Body of pancreas (tissue), 4 donors: ENCODE results near the gene CUL4A. TPM values are rescaled to one million over a fixed set of nuclear protein-coding genes. Genes with fewer than 3 reads are reported as not detected.
"Not testable (repeated sequence)": the region's sequence is repeated elsewhere in the genome, so short reads cannot be mapped to it uniquely, and the experiment has no call there.

Experiments
- ATAC-seq: fragments of 150-250 bp; one replicate; pipeline ENCODE4 v1.9.1; 2016
- DNase-seq, 4 donors: peaks; one replicate each; pipeline ENCODE4 v3.0.0-alpha.2; 2019
- H3K27ac ChIP-seq, 4 donors: fragments of 200-600 bp; sonication (generic); 1 replicate in 3 of 4; 2 replicates in 1 of 4; pipeline versions ENCODE4 v1.5.1 to v1.6.1; 2016 to 2019; ENCODE audit warnings: mild to moderate bottlenecking in 1 of 4, mixed read lengths in 1 of 4, moderate library complexity in 1 of 4
- H3K27me3 ChIP-seq, 2 donors: fragments of 200-600 bp; sonication (generic); one replicate each; pipeline ENCODE4 v1.6.0; 2016; ENCODE audit warnings: mild to moderate bottlenecking in 1 of 2
- H3K36me3 ChIP-seq, 2 donors: fragments of 200-600 bp; sonication (generic); replicated peaks in 1 of 2; 2 replicates each; pipeline ENCODE4 v1.5.1; 2016; ENCODE audit warnings: low read depth in 2 of 2; ENCODE audit not compliant: insufficient read depth in 1 of 2
- H3K4me1 ChIP-seq: fragments of 200-600 bp; sonication (generic); one replicate; pipeline ENCODE4 v1.6.0; 2016
- H3K4me3 ChIP-seq, 2 donors: fragments of 200-600 bp; sonication (generic); 1 replicate in 1 of 2; 2 replicates in 1 of 2; pipeline ENCODE4 v1.5.1; 2016 to 2019
- H3K9me3 ChIP-seq, 3 donors: fragments of 200-600 bp; sonication (generic); 1 replicate in 2 of 3; 2 replicates in 1 of 3; pipeline ENCODE4 v1.5.1; 2016
- CTCF ChIP-seq, 7 experiments: fragments of 450-650 bp in 4 of 7; fragments of 200-600 bp in 3 of 7; sonication (generic) in 3 of 7; IDR thresholded peaks; one replicate each; pipeline ENCODE4 v1.5.1; 2016 to 2019; ENCODE audit warnings: antibody characterized with exemption in 7 of 7
- POLR2A ChIP-seq, 3 donors: fragments of 450-650 bp; IDR thresholded peaks; one replicate each; pipeline ENCODE4 v1.6.1; 2016; ENCODE audit warnings: antibody characterized with exemption in 3 of 3, mild to moderate bottlenecking in 2 of 3
- WGBS, 2 donors: methylation state at CpG; one replicate each; pipeline ENCODE4 v1.1.5; 2017; 5-methylcytosine and 5-hydroxymethylcytosine counted together
- intact Hi-C: fragments of 100-400 bp; cut with DNase I; formaldehyde crosslinking; loops from one replicate; pipeline ENCODE4 v1.15.1; 2023
- total RNA-seq, 2 donors: library from RNA; depleted of rRNA; stranded (reverse); fragments of >200 nt; gene quantifications; one replicate each; pipeline ENCODE4 v1.1.0, GENCODE V29; 2016

Gene CUL4A
- total RNA-seq, 2 donors from 2014 or later, result 44.4 to 62.3 TPM

- WGBS, 2 donors, result 76 to 89% methylated on average over 6 of the region's 6 CpGs
- Histone ChIP-seq H3K27ac (no peak overlapping the region), H3K9me3 (no peaks in the 10 kb centered on the region), H3K36me3 (peaks cover 0 to 30% of the 10 kb centered on the region in 2 donors), H3K4me1 (no peaks in the 10 kb centered on the region), H3K4me3 (no peak overlapping the region), H3K27me3 (no peaks in the 10 kb centered on the region)
- intact Hi-C loops, result no loop called here
- DNase-seq, result no peak
- TF ChIP-seq CTCF (IDR thresholded peaks at IDR 0.05), result no peak
- no peak for ATAC-seq
Observed at GRCh38 chr13:113243847-113244246, 34.4 kb downstream of the CUL4A start.

GRCh38 chr13:113245849-113246796, 36.7 kb downstream of the CUL4A start:
- H3K36me3 ChIP-seq, result peaks cover 0 to 41% of the 10 kb centered on the region in 2 donors
- H3K9me3 ChIP-seq, result no peaks in the 10 kb centered on the region
- no peaks in the 10 kb centered on the region for H3K4me1 ChIP-seq
- intact Hi-C loops, result no loop called here
- H3K27ac ChIP-seq, result no peak overlapping the region
- 73 to 84% methylated on average over 10 of the region's 10 CpGs for WGBS, 2 donors
- TF ChIP-seq CTCF (IDR thresholded peaks at IDR 0.05) (peak in 1 of 7 experiments; percentile 16), POLR2A (IDR thresholded peaks at IDR 0.05) (no peak)
- DNase-seq (no peak), ATAC-seq (no peak)
- no peak overlapping the region for H3K4me3 ChIP-seq
- no peaks in the 10 kb centered on the region for H3K27me3 ChIP-seq

GRCh38 chr13:113252516-113253095, 43.2 kb downstream of the CUL4A start:
- Histone ChIP-seq H3K36me3 (peaks cover 0 to 49% of the 10 kb centered on the region in 2 donors), H3K4me1 (no peaks in the 10 kb centered on the region), H3K27ac (no peak overlapping the region), H3K9me3 (no peaks in the 10 kb centered on the region), H3K4me3 (no peak overlapping the region), H3K27me3 (no peaks in the 10 kb centered on the region)
- 79 to 82% methylated on average over 11 of the region's 11 CpGs for WGBS, 2 donors
- TF ChIP-seq POLR2A (IDR thresholded peaks at IDR 0.05), result no peak
- TF ChIP-seq CTCF (IDR thresholded peaks at IDR 0.05), result no peak
- intact Hi-C loops, result no loop called here
- DNase-seq (no peak), ATAC-seq (no peak)

GRCh38 chr13:113257908-113258307, 48.5 kb downstream of the CUL4A start:
- H3K27ac ChIP-seq, H3K9me3 ChIP-seq, H3K27me3 ChIP-seq, intact Hi-C loops, DNase-seq, H3K4me1 ChIP-seq, ATAC-seq, H3K4me3 ChIP-seq: not testable (repeated sequence)
- peaks cover 0 to 36% of the 10 kb centered on the region in 2 donors for H3K36me3 ChIP-seq
- 97 to 98% methylated on average over 6 of the region's 6 CpGs for WGBS, 2 donors

- Histone ChIP-seq H3K36me3 (peaks cover 0 to 36% of the 10 kb centered on the region in 2 donors), H3K27ac (no peak overlapping the region), H3K27me3 (no peaks in the 10 kb centered on the region), H3K4me1 (no peaks in the 10 kb centered on the region), H3K4me3 (no peak overlapping the region), H3K9me3 (no peaks in the 10 kb centered on the region)
- ATAC-seq, result no peak
- DNase-seq, result peak in 1 of 4 donors; percentile 21
- no peak for TF ChIP-seq CTCF (IDR thresholded peaks at IDR 0.05)
- no peak for TF ChIP-seq POLR2A (IDR thresholded peaks at IDR 0.05)
- intact Hi-C loops, result no loop called here
- 78 to 94% methylated on average over 5 of the region's 5 CpGs for WGBS, 2 donors
Observed at GRCh38 chr13:113258321-113259054, 49.1 kb downstream of the CUL4A start.
